Stimulated activated CD4-positive, alpha-beta T cell treated with anti-CD3 and anti-CD28 coated beads, Interleukin-2, amount 100 ng/mL, for 24 hours (primary cell): Measurements from ENCODE around the gene LRP11.
"Not testable (repeated sequence)": the region's sequence is repeated elsewhere in the genome, so short reads cannot be mapped to it uniquely, and the experiment has no call there.

ENCODE experiments used
- DNase-seq, 2 donors: peaks; one replicate each; pipeline ENCODE4 v3.0.0-alpha.2; 2020

Gene LRP11

DNA sequence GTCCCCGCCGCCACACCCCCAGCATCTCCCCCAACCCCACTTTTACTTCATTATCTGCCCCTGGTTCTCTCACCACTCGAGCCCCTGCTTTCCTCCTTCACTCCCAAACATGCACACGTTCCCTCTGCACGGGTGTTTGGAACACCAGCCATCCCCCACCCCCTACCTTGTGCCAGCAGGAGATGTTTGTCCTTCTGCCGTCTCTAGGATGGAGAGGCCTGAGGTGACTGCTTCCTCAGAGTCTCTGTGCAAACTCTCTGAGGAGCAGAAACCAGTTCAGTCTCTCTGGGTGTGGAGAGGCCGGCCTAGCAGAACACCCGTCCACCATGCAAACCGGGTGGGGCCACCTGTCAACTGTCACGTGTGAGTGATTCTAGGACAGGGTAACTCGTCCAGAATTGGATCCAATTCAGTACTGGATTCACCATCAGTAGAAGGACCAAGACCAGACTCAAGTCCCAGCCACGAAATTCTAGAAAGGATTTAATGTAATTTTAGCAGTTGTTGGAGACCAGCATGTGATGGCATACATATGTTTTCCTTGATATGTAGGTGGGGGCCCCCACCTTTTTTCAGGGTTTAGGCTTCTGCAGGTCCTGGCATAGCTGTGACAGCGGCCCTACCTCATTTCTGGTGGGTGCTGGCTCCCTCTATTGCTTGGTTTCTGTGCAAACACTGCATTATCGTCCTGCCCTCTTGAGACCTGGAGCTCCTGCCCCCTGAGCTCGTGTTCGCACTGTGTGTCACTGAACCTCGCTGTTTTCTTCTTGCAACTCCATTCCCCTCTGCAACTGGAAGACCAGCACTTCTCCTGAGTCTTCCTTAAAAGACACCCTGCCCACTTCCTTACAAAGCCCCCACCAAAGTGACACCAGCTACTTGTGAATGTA is 33.9 kb upstream of the LRP11 start, which contains the start of gene RAET1E:
Gene RAET1E, minus strand, starts transcription at position 259 of the 890 bp plus-strand sequence. CDS start 7,212 bp downstream, outside the sequence.
- no peak for DNase-seq

DNA sequence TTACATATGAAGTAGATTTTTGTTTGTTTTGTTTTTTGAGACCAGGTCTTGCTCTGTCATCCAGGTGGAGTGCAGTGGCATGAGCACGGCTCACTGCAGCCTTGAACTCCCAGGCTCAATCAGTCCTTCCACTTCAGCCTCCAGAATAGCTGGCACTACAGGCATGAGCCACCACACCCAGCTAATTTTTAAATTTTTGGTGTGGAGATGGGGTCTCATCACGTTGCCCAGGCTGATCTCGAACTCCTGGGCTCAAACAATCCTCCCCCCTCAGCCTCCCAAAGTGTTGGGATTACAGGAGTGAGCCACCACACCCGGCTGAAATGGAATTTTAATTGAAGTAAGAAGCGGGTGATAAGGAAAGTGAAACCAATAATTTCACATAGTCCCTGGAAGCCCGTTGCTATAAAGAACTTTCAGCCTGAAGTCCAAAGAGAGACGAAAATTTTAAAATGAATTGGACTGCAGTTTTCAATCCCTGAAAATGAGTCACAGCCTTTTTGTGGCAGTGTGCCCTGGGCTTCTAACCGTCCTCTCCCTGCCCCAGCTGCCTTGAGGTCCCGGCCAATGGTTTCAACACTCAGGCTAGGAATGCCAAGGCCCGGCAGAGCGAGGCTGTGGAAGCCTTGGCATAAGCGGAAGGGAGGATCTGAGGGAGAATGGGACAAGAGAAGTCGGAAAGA is 33.0 kb upstream of the LRP11 start:
- no peak for DNase-seq

DNA sequence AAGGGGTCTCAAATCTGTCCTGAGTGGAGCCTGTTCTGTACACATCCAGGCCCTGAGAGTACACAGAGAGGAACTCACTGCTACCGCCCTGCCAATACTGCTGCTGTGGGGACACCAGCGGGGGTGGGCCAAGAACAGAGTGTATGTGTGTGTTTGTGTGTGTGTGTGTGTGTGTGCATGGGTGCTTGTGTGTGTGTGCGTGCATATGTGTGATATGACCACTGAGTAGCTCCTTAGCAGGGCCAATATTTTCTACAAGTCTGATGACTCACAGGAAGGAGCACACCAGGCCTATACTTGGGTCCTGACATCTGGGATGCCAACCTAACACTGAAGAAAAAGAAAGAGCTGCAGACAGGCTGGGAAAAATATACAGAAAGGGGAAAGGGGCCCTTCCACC is 32.3 kb upstream of the LRP11 start:
- no peak for DNase-seq

DNA sequence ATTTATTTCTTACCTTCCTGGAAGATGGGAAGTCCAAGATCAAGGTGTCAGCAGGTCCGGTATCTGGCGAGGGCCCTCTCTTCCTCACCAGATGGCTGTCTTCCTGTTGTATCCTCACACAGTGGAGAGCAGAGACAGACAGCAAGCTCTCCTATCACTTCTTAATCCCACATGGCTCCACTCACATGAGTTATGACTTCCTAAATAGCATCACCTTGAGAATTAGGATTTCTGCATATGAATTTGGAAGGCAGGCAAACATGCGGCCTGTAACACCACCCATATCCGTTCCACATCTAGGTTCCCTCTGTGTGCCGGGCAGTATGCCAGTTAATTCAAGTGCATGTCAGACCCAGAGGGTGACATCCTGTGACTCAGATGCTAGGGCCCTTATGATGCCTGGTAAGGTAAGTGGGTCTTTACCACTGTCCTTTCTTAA is 31.7 kb upstream of the LRP11 start:
- peak; percentile 22 to 27 for DNase-seq

DNA sequence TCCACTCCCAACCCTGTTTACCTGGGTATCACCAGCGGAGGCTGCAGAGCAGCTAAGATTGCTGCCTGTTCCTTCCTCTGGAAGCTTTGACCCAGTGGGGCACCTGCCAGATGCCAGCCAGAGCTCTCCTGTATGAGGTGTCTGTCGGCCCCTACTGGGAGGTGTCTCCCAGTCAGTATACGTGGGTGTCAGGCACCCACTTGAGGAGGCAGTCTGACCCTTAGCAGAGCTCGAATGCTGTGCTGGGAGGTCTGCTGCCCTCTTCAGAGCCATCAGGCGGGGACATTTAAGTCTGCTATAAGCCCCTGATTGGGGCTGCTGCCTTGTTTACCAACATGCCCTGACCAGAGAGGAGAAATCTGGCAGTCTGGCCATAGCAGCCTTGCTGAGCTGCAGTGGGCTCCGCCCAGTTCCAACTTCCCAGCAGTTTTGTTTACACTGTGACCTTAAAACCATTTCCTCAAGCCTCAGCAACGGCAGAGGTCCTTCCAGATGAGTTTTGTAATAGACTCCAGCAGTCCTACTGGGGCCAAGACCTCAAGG is 31.0 kb upstream of the LRP11 start:
- DNase-seq = no peak

DNA sequence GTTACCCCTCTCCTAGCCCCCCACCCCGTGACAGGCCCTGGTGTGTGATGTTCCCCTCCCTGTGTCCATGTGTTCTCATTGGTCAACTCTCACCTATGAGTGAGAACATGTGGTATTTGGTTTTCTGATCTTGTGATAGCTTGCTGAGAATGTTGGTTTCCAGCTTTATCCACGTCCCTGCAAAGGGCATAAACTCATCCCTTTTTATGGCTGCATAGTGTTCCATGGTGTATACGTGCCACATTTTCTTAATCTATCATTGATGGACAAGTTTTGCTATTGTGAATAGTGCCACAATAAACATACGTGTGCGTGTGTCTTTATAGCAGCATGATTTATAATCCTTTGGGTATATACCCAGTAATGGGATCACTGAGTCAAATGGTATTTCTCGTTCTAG is 27.7 kb upstream of the LRP11 start:
- not testable (repeated sequence) for DNase-seq

DNA sequence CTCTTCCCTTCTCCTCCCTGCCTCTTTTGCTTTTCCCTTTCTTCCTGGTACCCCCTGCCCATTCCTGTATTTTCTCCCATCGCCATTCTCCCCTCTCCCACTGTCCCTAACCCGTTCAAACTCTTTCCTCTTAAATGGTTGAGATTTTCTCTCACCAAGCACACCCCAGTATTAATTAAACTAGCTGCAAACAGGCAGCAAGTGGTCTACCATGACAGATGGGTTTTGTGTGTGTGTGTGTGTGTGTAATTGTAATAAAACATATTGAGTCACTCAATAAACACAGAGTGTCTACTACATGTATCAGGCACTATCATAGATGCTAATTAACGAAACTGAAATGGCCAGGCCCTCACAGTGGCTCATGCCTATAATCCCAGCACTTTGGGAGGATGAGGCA is 27.1 kb upstream of the LRP11 start:
- DNase-seq = no peak

DNA sequence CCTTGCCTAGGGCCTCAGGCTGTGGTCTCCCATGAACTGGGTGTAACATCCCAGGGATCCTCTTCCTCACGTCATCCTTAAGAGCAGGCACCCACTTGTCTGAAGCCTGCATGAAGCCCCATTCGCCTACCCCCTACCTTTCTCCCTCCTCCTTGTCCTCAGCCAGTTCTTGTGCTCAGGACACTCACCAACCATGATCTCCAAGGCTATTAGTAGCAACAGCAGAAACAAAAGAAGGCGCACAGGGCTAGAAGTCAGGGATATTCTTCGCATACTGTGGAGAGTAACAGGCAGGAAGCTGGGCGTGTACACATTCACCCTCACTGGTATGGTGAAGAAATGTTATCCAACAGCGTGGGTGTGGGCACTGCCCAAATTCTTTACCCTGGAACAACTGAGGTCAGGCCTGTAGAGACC is 26.5 kb upstream of the LRP11 start:
- DNase-seq = no peak

DNA sequence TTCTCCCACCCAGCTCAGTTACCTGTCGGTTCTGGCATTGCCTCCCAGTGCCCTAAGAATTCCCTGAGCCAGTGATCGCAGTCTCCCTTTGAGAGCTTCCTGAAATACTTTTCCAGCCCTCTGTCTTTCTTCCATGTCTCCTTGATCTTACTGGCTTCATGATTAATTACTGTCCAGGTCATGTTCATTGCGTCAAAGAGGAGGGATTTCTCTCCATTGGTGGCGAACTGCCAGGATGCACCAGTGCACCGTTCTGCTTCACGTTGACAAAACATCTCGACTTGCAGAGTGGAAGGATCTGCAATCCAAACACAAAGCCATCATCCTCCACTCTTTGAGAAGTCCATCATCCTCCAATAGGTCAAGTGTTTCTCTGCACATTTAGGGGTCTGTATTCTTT is 25.2 kb upstream of the LRP11 start:
- no peak for DNase-seq

DNA sequence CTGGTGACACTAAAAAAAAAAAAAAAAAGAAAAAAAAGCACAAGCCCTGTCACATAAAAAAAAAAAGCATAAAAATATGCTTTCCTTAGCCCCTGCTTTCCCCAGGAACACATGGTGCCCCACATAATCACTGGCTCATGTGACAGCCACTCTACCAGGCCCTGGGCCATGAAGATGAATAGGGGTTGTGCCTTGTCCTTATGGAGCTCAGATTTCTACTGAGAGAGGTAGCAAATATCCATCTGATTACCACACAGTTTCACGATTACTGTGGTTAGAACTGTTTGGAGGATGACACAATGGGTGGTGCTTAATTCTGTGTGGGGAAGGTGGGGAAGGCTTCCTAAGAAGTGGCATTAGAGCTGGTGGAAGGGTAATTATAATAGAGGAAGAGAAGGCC is 24.5 kb upstream of the LRP11 start:
- DNase-seq = no peak

DNA sequence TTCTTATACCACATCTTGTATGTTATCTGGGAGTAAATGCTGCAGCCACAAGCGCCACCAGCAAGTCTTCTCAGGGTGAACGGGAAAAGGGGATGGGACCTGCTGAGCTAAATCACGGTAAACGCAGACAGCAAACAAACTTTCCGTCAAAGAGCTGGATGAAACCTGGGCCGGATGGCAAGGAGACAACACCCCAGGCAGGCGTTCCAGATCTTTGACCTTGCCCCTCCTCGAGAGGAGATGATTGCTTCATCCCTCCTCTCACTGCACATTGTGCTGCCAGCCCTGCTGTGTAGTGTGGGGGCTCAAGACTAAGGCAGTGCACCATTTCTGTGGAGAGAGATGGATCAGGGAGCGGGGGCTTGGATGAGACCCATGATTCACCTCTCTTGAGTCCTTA is 23.9 kb upstream of the LRP11 start:
- no peak for DNase-seq

DNA sequence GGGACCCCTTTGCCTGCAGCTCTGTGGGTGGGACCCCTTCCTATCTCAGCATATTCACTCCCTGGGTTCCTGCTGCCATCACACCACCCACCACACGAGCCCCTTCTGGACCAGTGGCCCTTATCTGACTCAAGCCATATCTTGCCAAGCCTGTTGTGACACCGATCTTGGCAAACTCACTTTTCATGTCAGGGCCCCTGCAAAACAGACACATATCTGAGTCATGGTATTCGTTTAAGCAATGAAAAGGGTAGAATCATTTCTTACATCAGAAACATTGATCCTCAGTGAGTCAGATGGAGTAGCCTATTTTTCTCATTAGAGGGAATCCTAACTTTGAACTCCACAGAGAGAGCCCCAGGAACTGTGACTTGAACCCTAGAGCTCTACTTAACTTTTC is 23.2 kb upstream of the LRP11 start:
- DNase-seq = no peak

DNA sequence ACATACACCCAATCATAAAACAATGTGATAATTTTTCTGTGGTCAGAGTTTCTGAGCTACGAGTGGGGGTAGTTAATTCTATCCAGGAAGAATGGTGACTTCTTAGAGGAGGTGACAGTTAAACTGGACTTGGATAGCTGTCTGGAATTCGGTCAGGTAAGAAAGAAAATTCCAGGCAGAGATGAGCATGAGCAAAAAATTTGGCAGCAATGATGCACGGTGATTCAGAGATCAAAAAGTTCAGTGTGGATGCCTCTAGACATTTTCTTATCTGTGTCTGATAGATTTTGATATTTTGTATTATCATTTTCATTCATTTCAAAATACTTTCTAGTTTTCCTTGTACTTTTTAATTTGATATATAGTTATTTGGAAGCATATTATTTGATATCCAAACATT is 21.7 kb upstream of the LRP11 start:
- DNase-seq = no peak

DNA sequence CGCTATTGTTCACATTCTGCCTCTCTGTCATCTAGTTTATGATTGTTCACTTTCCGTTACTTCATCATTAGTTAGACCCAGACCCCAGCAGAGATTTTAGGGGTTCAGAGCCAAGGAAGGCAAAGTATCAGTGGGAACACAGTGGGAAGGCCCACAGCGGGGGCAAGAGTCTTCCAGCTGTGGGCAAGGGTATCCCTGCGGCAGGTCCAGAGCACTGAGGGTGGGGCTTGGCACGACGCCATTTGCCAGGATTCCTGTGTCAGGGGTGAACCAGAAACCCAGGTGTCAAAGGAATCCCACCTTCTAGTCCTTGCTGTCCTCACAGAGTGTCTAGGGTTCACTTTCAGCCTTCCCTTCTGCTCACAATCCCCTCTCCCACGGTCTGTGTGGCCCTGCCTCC is 20.5 kb upstream of the LRP11 start:
- no peak for DNase-seq

DNA sequence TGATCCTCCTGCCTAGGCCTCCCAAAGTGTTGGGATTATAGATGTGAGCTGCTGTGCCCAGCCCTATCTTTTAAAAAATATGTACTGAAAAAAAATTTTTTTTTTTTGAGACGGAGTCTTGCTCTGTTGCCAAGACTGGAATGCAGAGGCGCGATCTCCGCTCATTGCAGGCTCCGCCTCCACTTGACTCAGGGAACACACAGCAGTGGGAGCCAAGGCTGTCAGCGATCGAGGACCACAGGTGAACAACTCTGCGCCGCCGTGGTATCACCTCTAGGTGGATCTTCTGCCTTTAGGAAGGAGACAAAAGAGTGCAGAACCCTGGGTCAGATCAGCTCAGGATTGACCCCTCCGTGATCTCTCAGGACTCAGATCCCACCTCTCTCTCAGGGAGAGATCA is 20.1 kb upstream of the LRP11 start:
- no peak for DNase-seq

DNA sequence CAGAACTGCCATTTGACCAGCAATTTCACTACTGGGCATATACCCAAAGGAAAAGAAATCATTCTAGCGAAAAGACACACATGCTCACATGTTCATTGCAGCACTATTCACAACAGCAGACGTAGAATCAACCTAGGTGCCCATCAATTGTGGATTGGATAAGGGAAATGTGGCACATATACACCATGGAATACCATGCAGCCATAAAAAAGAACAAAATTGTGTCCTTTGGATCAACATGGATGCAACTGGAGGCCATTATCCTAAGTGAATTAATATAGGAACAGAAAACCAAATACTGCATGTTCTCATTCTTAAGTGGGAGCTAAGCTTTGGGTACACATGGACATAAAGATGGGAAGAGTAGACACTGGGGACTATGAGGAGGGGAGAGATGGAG is 17.7 kb upstream of the LRP11 start:
- DNase-seq = no peak

DNA sequence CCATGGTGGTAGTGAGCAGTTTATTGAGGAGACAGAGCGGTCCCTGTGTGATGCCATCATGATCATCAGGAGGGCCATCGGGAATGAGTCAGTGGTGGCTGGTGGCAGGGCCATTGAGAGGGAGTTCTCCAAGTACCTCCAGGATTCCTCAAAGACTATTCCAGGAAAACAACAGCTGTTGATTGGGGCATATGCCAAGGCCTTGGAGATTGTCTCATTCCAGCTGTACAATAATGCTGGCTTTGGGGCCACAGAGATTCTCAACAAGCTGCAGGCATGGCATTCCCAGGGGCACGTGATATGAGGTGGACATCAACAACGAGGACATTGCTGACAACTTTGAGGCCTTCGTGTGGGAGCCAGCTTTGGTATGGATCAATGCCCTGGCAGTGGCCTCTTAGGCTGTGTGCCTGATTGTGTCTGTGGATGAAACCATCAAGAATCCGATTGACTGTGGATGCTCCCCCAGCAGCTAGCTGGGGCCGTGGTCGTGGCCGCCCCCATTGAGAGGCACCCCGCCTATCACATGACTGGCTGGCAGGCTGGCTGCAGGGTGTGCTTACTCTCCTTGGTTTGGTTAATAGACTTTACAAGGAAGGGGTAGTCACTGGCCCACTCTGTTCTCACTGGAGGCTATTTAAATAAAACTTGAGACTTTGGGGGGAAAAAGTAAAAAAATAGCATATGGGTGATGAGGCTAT is 17.1 kb upstream of the LRP11 start:
- DNase-seq = no peak

DNA sequence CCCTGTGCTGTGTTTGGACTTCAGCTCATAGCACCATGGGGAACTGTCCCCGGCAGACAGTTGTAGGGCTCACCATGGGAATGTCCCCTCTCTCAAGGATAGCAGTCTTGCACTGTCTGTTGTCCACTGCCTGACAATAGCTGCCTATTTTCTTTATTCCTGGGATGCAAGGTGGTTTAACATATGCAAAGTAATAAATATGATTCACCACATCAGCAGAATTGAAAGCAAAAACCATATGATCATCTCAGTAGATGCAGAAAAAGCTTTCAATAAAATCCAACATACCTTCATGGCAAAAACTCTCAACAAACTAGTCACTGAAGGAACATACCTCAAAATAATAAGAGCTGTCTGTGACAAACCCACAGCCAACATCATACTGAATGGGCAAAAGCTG is 13.5 kb upstream of the LRP11 start:
- DNase-seq = no peak

DNA sequence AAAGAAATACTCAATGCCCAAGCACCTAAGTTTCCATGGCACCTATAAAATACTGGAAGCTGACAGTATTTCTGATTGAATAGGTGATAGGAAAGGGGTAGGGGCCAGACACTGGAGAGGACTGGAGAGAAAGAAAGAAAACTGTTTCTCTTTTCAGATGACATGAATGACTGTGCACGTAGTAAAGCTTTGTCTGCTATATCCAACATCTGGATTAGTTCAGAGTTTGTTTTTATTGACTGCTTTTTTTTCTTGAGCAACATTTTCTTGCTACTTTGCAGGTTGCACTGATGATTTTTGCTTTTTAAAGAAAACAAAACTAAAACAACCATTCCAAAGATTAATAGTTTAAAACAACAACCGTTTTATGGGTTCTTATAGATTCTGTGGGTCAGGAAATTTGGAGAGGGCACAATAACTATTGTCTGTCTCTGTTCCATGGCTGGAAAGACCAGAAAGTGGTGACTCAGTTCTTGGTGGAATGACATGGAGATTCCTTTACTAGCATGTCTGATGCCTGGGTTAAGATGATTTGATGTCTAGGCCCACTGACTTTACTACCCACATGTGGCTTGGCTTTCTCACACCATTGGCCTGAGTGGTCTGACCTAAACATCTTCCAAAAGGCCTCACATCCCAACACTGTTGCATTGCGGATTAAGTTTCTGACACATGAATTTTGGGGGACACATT is 12.2 kb upstream of the LRP11 start:
- no peak for DNase-seq

DNA sequence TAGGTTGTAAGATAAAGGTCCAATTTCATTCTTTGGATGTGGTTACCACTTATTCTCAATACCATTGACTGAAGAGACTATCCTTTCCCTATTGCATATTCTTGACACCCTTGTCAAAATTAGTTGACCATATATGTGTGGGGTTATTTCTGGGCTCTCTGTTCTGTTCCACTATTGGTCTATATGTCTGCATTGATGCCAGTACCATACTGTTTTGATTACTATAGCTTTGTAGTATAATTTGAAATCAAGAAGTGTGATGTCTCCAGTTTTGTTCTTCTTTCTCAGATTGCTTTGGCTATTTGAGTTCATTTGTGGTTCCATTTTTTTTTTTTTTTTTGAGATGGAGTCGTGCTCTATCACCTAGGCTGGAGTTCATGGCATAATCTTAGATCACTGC is 8.1 kb upstream of the LRP11 start:
- DNase-seq = no peak

DNA sequence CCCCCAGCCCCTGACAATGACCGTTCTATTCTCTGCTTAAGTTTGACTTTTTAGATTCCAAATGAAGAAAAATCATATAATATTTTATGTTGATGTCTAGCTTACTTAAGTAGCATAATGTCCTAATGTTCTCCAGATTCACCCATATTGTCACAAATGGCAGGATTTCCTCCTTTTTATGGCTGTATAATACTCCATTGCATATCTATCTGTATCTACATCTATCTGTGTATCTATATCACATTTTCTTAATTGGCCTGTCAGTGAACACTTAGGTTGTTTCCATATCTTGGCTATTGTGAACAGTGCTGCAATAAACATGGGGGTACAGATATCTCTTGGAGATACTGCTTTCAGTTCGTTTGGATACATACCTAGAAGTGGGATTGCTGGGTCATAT is 7.0 kb upstream of the LRP11 start:
- DNase-seq = no peak

DNA sequence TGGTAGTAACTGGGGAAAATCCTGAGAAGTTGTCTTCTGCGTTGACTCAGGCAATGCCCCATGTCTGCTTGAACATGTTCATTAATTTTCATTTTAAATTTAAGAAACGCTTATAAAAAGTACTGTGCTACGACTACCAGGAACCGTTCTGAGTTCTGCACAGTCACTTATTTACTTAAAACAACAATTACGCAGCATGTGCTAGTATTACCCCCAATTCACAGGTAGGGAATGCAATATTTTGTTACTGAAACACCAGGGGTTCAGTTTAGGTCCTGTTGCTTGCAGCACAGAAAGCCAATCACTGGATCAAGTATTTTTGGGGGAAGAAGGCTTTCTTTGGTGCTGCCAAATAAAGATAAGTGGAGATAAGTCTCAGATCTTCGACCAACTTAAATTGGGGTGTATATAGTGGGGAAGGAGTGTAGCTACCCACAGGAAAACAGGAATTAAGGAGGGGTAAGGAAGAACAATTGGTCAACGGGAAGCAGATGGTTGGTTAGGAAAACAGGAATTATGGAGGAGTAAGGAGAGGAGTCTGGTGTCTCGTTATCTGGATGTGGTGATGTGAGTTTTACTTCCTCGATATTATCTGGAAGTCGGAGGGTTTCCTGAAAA is 5.2 kb upstream of the LRP11 start:
- DNase-seq = no peak
